Neuron (in vitro differentiated cells): ENCODE measurements around the gene OLIG3.

Experiments used
- H2AFZ ChIP-seq: one replicate; pipeline ENCODE4 v1.6.1; 2013; ENCODE audit warnings: low read depth, mild to moderate bottlenecking, inconsistent platforms, low read length, moderate library complexity
- H3K27me3 ChIP-seq: one replicate; pipeline ENCODE4 v1.6.1; 2013; ENCODE audit warnings: low read length; ENCODE audit not compliant: insufficient read depth
- H3K36me3 ChIP-seq: one replicate; pipeline ENCODE4 v1.6.1; 2013; ENCODE audit warnings: low read length; ENCODE audit not compliant: insufficient read depth
- H3K4me1 ChIP-seq: one replicate; pipeline ENCODE4 v1.6.1; 2013; ENCODE audit warnings: low read length; ENCODE audit not compliant: insufficient read depth
- H3K4me3 ChIP-seq: 2 replicates; pipeline ENCODE4 v1.5.1; 2013; ENCODE audit warnings: mild to moderate bottlenecking, low read length, moderate library complexity
- H3K9me3 ChIP-seq: one replicate; pipeline ENCODE4 v1.6.1; 2013; ENCODE audit warnings: low read length

Gene OLIG3

GRCh38 chr6:137492289-137493217 lies 1.6 kb downstream of the OLIG3 start:
- Histone ChIP-seq H3K36me3 (no peaks in the 10 kb centered on the region), H3K27me3 (peaks cover 98% of the 10 kb centered on the region), H3K9me3 (peaks cover 5% of the 10 kb centered on the region), H3K4me3 (no peak overlapping the region), H2AFZ (no peak overlapping the region), H3K4me1 (no peaks in the 10 kb centered on the region)

- no peak overlapping the region for H2AFZ ChIP-seq
Observed at GRCh38 chr6:137491478-137491877, 2.7 kb downstream of the OLIG3 start.

GRCh38 chr6:137490961-137491360 lies 3.2 kb downstream of the OLIG3 start:
- Histone ChIP-seq H3K9me3 (peaks cover 5% of the 10 kb centered on the region), H3K4me1 (no peaks in the 10 kb centered on the region), H3K36me3 (no peaks in the 10 kb centered on the region), H3K27me3 (peaks cover 96% of the 10 kb centered on the region), H2AFZ (no peak overlapping the region), H3K4me3 (no peak overlapping the region)

More at GRCh38 chr6:137491478-137491877, 2.7 kb downstream of the OLIG3 start:
- Histone ChIP-seq H3K9me3 (peaks cover 5% of the 10 kb centered on the region), H3K4me1 (no peaks in the 10 kb centered on the region), H3K36me3 (no peaks in the 10 kb centered on the region), H3K4me3 (no peak overlapping the region), H3K27me3 (peaks cover 98% of the 10 kb centered on the region)

- Histone ChIP-seq H3K27me3 (peaks cover 96% of the 10 kb centered on the region), H3K4me3 (no peak overlapping the region), H3K4me1 (no peaks in the 10 kb centered on the region), H3K9me3 (peaks cover 5% of the 10 kb centered on the region), H2AFZ (no peak overlapping the region), H3K36me3 (no peaks in the 10 kb centered on the region)
Observed at GRCh38 chr6:137490006-137490905, 3.9 kb downstream of the OLIG3 start.

- Histone ChIP-seq H3K9me3 (peaks cover 5% of the 10 kb centered on the region), H2AFZ (no peak overlapping the region), H3K4me1 (no peaks in the 10 kb centered on the region), H3K36me3 (no peaks in the 10 kb centered on the region), H3K27me3 (peaks cover 88% of the 10 kb centered on the region), H3K4me3 (no peak overlapping the region)
Observed at GRCh38 chr6:137489046-137490005, 4.9 kb downstream of the OLIG3 start.

- Histone ChIP-seq H3K9me3 (no peaks in the 10 kb centered on the region), H3K27me3 (peaks cover 79% of the 10 kb centered on the region), H3K36me3 (no peaks in the 10 kb centered on the region), H2AFZ (no peak overlapping the region), H3K4me1 (no peaks in the 10 kb centered on the region), H3K4me3 (no peak overlapping the region)
Observed at GRCh38 chr6:137488150-137489045, 5.8 kb downstream of the OLIG3 start.

- Histone ChIP-seq H3K9me3 (no peaks in the 10 kb centered on the region), H3K36me3 (no peaks in the 10 kb centered on the region), H3K4me1 (no peaks in the 10 kb centered on the region), H3K4me3 (no peak overlapping the region), H3K27me3 (peaks cover 73% of the 10 kb centered on the region), H2AFZ (no peak overlapping the region)
Observed at GRCh38 chr6:137487869-137488149, 6.4 kb downstream of the OLIG3 start.

- no peaks in the 10 kb centered on the region for H3K36me3 ChIP-seq
- no peak overlapping the region for H3K4me3 ChIP-seq
- peaks cover 68% of the 10 kb centered on the region for H3K27me3 ChIP-seq
- no peak overlapping the region for H2AFZ ChIP-seq
- no peaks in the 10 kb centered on the region for H3K9me3 ChIP-seq
- H3K4me1 ChIP-seq: no peaks in the 10 kb centered on the region
Observed at GRCh38 chr6:137487181-137487868, 6.9 kb downstream of the OLIG3 start.

GRCh38 chr6:137486416-137486815 lies 7.8 kb downstream of the OLIG3 start:
- Histone ChIP-seq H3K36me3 (no peaks in the 10 kb centered on the region), H2AFZ (no peak overlapping the region), H3K4me3 (no peak overlapping the region), H3K27me3 (peaks cover 60% of the 10 kb centered on the region), H3K9me3 (no peaks in the 10 kb centered on the region), H3K4me1 (no peaks in the 10 kb centered on the region)

- Histone ChIP-seq H2AFZ (no peak overlapping the region), H3K27me3 (peaks cover 5% of the 10 kb centered on the region), H3K9me3 (no peaks in the 10 kb centered on the region), H3K4me1 (no peaks in the 10 kb centered on the region), H3K4me3 (no peak overlapping the region), H3K36me3 (no peaks in the 10 kb centered on the region)
Observed at GRCh38 chr6:137480431-137480830, 13.8 kb downstream of the OLIG3 start.

- Histone ChIP-seq H3K4me1 (no peaks in the 10 kb centered on the region), H3K36me3 (no peaks in the 10 kb centered on the region), H3K27me3 (peaks cover 2% of the 10 kb centered on the region), H3K4me3 (no peak overlapping the region), H2AFZ (no peak overlapping the region), H3K9me3 (no peaks in the 10 kb centered on the region)
Observed at GRCh38 chr6:137475103-137475502, 19.1 kb downstream of the OLIG3 start.
